Nephron progenitor cell (in vitro differentiated cells): ENCODE measurements around the gene ADARB2.

Source experiments
- DNase-seq: peaks from one replicate; pipeline ENCODE4 v3.0.0; 2021
- H3K27ac Mint-ChIP-seq: 2 replicates; pipeline ENCODE4 v1.8.0; 2021; ENCODE audit warnings: mild to moderate bottlenecking, moderate library complexity, mixed read lengths
- H3K27me3 Mint-ChIP-seq: 2 replicates; pipeline ENCODE4 v1.8.0; 2021; ENCODE audit warnings: mild to moderate bottlenecking, low read depth, mixed read lengths; ENCODE audit not compliant: poor library complexity
- H3K36me3 Mint-ChIP-seq: 2 replicates; pipeline ENCODE4 v1.8.0; 2021; ENCODE audit warnings: low read depth, mixed read lengths
- H3K4me1 Mint-ChIP-seq: 2 replicates; pipeline ENCODE4 v1.8.0; 2021; ENCODE audit warnings: mixed read lengths
- H3K4me3 Mint-ChIP-seq: 2 replicates; pipeline ENCODE4 v1.8.0; 2021; ENCODE audit warnings: mild to moderate bottlenecking, moderate library complexity, mixed read lengths
- H3K9me3 Mint-ChIP-seq: 2 replicates; pipeline ENCODE4 v1.8.0; 2021; ENCODE audit warnings: mild to moderate bottlenecking, moderate library complexity, mixed read lengths
- CTCF ChIP-seq: fragments of 200-600 bp; sonication (generic); IDR thresholded peaks from 2 replicates; pipeline ENCODE4 v1.5.0; 2021; ENCODE audit warnings: antibody characterized with exemption

The ADARB2 gene

DNA sequence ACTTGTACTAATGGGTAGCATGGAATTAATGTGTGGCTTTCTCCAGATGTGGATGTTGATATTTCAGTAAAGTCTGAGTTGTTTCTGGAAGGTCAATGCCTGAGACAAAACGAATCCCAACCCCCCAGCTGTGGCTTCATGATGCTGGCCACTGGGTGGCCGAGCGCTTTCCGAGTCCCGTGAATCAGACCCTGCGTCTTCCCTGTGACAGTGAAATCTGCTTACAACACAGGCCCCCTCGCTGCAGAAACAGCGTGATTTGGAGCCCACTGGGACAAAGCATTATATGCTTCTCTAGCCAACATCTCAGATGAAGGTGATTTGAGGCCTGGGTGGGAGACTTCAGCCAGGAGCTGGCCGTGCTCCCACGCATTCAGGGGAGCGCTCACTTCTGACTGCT lies 556.5 kb downstream of the ADARB2 start:
- no peak for DNase-seq
- H3K4me3 Mint-ChIP-seq, result no peak overlapping the region
- H3K27me3 Mint-ChIP-seq, result peaks cover 6% of the 10 kb centered on the region
- H3K4me1 Mint-ChIP-seq, result peaks cover 58% of the 10 kb centered on the region
- H3K36me3 Mint-ChIP-seq, result no peaks in the 10 kb centered on the region
- no peaks in the 10 kb centered on the region for H3K9me3 Mint-ChIP-seq
- no peak overlapping the region for H3K27ac Mint-ChIP-seq
- TF ChIP-seq CTCF, result no peak

- H3K36me3 Mint-ChIP-seq, result no peaks in the 10 kb centered on the region
- H3K27ac Mint-ChIP-seq, result no peak overlapping the region
- H3K4me3 Mint-ChIP-seq, result no peak overlapping the region
- H3K4me1 Mint-ChIP-seq, result peaks cover 63% of the 10 kb centered on the region
- no peaks in the 10 kb centered on the region for H3K9me3 Mint-ChIP-seq
- peaks cover 6% of the 10 kb centered on the region for H3K27me3 Mint-ChIP-seq
- no peak for DNase-seq
- TF ChIP-seq CTCF, result no peak
These were observed 557.1 kb downstream of the ADARB2 start for GRCh38 chr10:1180071-1180730.

DNA sequence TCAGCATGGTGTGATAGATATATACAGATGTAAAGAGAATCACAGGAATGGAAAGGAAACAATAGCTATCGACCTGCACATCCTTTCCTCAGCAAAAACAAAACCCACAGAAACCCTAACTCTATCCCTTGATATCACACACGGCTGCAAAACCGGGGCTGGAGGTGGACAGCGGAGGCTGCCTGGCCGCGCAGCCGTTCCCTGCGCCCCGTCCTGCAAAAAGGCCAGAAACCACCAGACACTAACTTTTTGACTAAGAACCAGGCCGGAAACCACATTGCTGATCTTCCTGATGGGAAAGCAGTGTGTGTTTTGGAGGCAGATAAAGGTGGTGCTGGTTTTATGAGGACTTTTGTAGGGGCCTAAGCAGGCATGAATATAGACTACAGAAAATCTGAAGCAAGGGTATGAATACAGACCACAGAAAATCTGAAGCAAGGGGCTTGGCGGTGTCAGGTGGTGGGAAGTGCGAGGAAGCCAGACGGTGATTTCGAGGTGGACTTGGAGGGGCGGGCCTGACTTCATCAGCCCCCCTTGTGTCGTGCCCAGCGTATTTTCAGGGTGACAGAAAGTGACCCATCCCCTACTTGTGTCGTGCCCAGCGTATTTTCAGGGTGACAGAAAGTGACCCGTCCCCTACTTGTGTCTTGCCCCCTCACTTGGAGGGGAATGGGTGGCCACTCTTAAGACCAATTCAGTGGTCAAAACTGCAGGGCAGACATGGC lies 557.8 kb downstream of the ADARB2 start:
- DNase-seq, result no peak
- Mint-ChIP-seq H3K27me3 (peaks cover 6% of the 10 kb centered on the region), H3K27ac (no peak overlapping the region), H3K4me1 (peaks cover 66% of the 10 kb centered on the region), H3K9me3 (no peaks in the 10 kb centered on the region), H3K4me3 (no peak overlapping the region), H3K36me3 (no peaks in the 10 kb centered on the region)
- TF ChIP-seq CTCF, result no peak

DNA sequence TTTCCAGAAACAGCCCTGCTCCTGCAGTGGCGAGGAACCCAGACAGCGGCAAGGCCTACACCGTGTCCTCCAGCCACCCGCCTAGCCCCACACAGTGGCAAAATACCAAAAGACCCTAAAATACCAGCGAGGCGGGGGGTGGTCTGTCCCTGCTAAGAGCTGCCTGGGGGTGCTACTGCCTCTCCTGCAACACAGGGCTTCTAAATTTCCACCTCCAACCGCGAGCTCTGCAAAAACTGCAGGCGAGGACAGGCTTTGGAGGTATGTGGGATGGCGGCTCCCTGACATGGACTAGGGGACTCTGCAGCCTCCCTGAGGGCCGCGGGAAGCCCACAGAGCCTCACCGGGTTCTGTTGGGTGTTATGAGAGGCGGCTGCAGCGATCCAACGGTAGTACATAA lies 558.8 kb downstream of the ADARB2 start:
- Mint-ChIP-seq H3K4me3 (no peak overlapping the region), H3K9me3 (no peaks in the 10 kb centered on the region), H3K4me1 (peaks cover 57% of the 10 kb centered on the region), H3K27me3 (peaks cover 6% of the 10 kb centered on the region), H3K27ac (no peak overlapping the region), H3K36me3 (no peaks in the 10 kb centered on the region)
- TF ChIP-seq CTCF, result no peak
- no peak for DNase-seq

GRCh38 chr10:1177936-1178335 lies 559.4 kb downstream of the ADARB2 start:
- Mint-ChIP-seq H3K27me3 (peaks cover 6% of the 10 kb centered on the region), H3K27ac (no peak overlapping the region), H3K36me3 (no peaks in the 10 kb centered on the region), H3K4me3 (no peak overlapping the region), H3K9me3 (no peaks in the 10 kb centered on the region), H3K4me1 (peaks cover 55% of the 10 kb centered on the region)
- DNase-seq, result no peak
- no peak for TF ChIP-seq CTCF
